Lung (tissue), 12 donors: ENCODE measurements around the gene STARD5. TPM values are rescaled to one million over a fixed set of nuclear protein-coding genes. Genes with fewer than 3 reads are reported as not detected.

Source experiments
- ATAC-seq: fragments of 200-7000 bp; cut with Tn5 transposase; one replicate; pipeline ENCODE4 v1.9.1; 2020; ENCODE audit warnings: moderate number of reproducible peaks; ENCODE audit not compliant: insufficient read depth, low FRiP score
- DNase-seq, 3 donors: peaks; one replicate each; pipeline ENCODE4 v3.0.0-alpha.2; 2013 to 2017
- H3K27ac ChIP-seq, 2 donors: one replicate each; pipeline ENCODE4 v1.5.1; 2013; ENCODE audit warnings: mild to moderate bottlenecking in 2 of 2, moderate library complexity in 2 of 2, control low read depth in 1 of 2, inconsistent platforms in 1 of 2, low read depth in 1 of 2, low read length in 1 of 2
- H3K27me3 ChIP-seq, 3 donors: one replicate each; pipeline ENCODE4 v1.5.1; 2013; ENCODE audit warnings: low read length in 2 of 3; ENCODE audit not compliant: control insufficient read depth in 3 of 3, insufficient read depth in 3 of 3
- H3K36me3 ChIP-seq, 4 donors: one replicate each; pipeline ENCODE4 v1.5.1; 2013; ENCODE audit warnings: low read length in 4 of 4, mild to moderate bottlenecking in 1 of 4, moderate library complexity in 1 of 4; ENCODE audit not compliant: control insufficient read depth in 4 of 4, insufficient read depth in 4 of 4
- H3K4me1 ChIP-seq, 5 donors: one replicate each; pipeline ENCODE4 v1.5.1; 2013; ENCODE audit warnings: low read length in 5 of 5, mild to moderate bottlenecking in 2 of 5, moderate library complexity in 1 of 5; ENCODE audit not compliant: control insufficient read depth in 5 of 5, insufficient read depth in 5 of 5
- H3K4me3 ChIP-seq: one replicate; pipeline ENCODE4 v1.5.1; 2013; ENCODE audit warnings: mild to moderate bottlenecking, control low read depth, moderate library complexity
- H3K9ac ChIP-seq, 2 donors: one replicate each; pipeline ENCODE4 v1.5.1; 2013; ENCODE audit warnings: low read length in 2 of 2, control low read depth in 1 of 2; ENCODE audit not compliant: insufficient read depth in 1 of 2
- H3K9me3 ChIP-seq, 4 donors: one replicate each; pipeline ENCODE4 v1.5.1; 2013; ENCODE audit warnings: low read length in 3 of 4, mild to moderate bottlenecking in 1 of 4, moderate library complexity in 1 of 4; ENCODE audit not compliant: control insufficient read depth in 4 of 4, insufficient read depth in 3 of 4
- CTCF ChIP-seq: IDR thresholded peaks from 2 replicates; pipeline ENCODE4 v1.5.1; 2012; ENCODE audit warnings: mild to moderate bottlenecking; ENCODE audit errors: control extremely low read depth, extremely low read depth
- WGBS, 2 donors: extraction: QIAGEN DNeasy Blood & Tissue Kit; methylation state at CpG; one replicate each; pipeline ENCODE4 v1.1.7; 2013; 5-methylcytosine and 5-hydroxymethylcytosine counted together
- polyA plus RNA-seq, 2 donors: library from polyadenylated mRNA; stranded (reverse); fragments of 200-250 nt; gene quantifications; one replicate each; pipeline ENCODE4 v1.2.1, GENCODE V29; 2013
- total RNA-seq, 2 donors: library from RNA; depleted of rRNA in 1 of 2; stranded (reverse); fragments of >200 nt in 1 of 2; gene quantifications; one replicate each; pipeline ENCODE4 v1.2.1, GENCODE V29; 2014 to 2021
- donor health status: control.
- donor health status: control.
- donor health status: Bipolar disorder and iron deficiency.
- donor health status: healthy.
- donor health status: DM: yes; HTN: yes; CAD: no.

STARD5 gene
- total and polyA plus RNA-seq, 4 donors = 2.9 to 7.0 (median 5.0) TPM

DNA sequence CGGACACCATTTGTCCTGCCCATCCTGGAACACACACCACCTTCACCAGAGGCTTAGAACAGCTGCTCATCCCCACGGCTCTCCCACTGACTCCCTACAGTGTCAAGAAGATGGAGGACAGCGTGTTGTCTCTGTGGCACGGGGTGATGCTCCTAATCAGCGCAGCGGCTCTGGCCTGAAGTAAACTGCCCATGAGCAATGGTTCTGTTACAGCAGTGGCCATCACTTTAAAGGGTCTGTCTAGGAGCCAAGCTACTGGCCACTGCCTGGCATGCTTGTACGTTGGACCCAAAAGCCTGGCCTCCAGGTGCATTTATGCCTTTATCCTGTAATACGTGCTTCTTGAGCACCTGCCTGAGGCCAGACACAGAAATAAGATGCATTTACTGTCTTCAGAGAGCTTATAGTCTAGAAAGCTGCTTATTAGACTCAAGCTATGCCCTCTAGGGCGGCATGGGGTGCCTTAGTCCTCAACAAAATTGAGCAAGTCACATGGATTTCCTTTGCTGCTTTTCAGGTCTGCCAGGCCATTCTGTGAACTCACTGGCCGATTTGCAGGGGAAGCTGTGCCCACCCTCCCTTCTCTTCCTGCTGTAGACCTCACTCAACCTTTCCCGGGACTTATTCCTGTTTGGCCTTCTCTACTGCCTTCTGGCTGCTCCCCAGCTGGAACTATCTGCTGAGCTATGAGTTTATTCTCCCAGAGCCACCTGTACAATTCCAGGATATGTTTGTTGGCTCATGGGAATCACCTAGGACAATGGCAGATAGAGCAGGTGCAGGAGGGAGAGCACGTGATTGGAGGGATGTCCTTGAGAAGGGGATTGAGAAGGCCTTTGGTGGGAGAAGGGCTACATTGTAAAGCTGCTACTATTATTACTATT is 51.9 kb downstream of the STARD5 start:
- Histone ChIP-seq H3K9me3 (no peaks in the 10 kb centered on the region), H3K27me3 (no peaks in the 10 kb centered on the region), H3K36me3 (peaks cover 0 to 6% (median 2%) of the 10 kb centered on the region in 4 donors), H3K4me3 (no peak overlapping the region), H3K4me1 (no peaks in the 10 kb centered on the region), H3K9ac (no peak overlapping the region), H3K27ac (no peak overlapping the region)
- no peak for ATAC-seq
- peak in 1 of 3 donors; percentile 2 for DNase-seq
- 79 to 88% methylated on average over 12 of the region's 12 CpGs for whole genome bisulfite sequencing, 2 donors
- no peak for TF ChIP-seq CTCF

- no peak for DNase-seq
- no peak for TF ChIP-seq CTCF
- Histone ChIP-seq H3K4me3 (no peak overlapping the region), H3K36me3 (peaks cover 0 to 6% (median 2%) of the 10 kb centered on the region in 4 donors), H3K27ac (no peak overlapping the region), H3K9ac (no peak overlapping the region), H3K27me3 (no peaks in the 10 kb centered on the region), H3K4me1 (peaks cover 0 to 5% (median 1%) of the 10 kb centered on the region in 5 donors), H3K9me3 (no peaks in the 10 kb centered on the region)
- 90 to 92% methylated on average over 11 of the region's 11 CpGs for WGBS, 2 donors
- ATAC-seq = no peak
These were observed 53.0 kb downstream of the STARD5 start for GRCh38 chr15:81270781-81271491.

DNA sequence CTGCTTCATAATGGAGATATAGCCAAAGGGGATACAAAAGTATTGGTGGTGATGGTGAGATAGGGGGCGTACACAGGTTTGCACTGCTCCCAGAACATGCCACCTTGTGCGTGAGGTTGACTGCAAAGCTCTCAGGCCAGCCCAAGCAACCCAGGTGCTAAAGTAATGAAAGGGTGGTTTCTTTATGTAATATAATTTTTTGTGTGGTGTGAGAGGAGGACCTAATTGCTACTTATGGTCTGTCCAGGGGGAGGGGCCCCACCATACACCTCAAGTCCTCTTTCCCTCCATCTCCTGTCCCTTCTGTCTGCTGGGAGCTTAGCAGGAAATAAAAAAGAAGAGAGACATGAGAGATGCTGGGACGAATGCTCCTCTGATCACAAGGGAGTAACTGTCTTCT is 53.8 kb downstream of the STARD5 start:
- peaks cover 0 to 6% (median 2%) of the 10 kb centered on the region in 4 donors for H3K36me3 ChIP-seq
- DNase-seq = no peak
- H3K27me3 ChIP-seq = no peaks in the 10 kb centered on the region
- H3K9ac ChIP-seq = no peak overlapping the region
- H3K4me3 ChIP-seq = no peak overlapping the region
- peaks cover 0 to 11% (median 3%) of the 10 kb centered on the region in 5 donors for H3K4me1 ChIP-seq
- no peak for ATAC-seq
- 84 to 90% methylated on average over 3 of the region's 3 CpGs for WGBS, 2 donors
- no peak for TF ChIP-seq CTCF
- no peak overlapping the region for H3K27ac ChIP-seq
- no peaks in the 10 kb centered on the region for H3K9me3 ChIP-seq
